ENCODE measurements around the gene DEPDC4. TPM values are rescaled to one million over a fixed set of nuclear protein-coding genes. Genes with fewer than 3 reads are reported as not detected.

DEPDC4 gene
- total and polyA plus RNA-seq, 12 donors = 0.47 to 2.0 (median 0.77) TPM

- no peaks in the 10 kb centered on the region for H3K9me3 ChIP-seq
- H3K27me3 ChIP-seq = no peaks in the 10 kb centered on the region
- TF ChIP-seq, protein P1, sequence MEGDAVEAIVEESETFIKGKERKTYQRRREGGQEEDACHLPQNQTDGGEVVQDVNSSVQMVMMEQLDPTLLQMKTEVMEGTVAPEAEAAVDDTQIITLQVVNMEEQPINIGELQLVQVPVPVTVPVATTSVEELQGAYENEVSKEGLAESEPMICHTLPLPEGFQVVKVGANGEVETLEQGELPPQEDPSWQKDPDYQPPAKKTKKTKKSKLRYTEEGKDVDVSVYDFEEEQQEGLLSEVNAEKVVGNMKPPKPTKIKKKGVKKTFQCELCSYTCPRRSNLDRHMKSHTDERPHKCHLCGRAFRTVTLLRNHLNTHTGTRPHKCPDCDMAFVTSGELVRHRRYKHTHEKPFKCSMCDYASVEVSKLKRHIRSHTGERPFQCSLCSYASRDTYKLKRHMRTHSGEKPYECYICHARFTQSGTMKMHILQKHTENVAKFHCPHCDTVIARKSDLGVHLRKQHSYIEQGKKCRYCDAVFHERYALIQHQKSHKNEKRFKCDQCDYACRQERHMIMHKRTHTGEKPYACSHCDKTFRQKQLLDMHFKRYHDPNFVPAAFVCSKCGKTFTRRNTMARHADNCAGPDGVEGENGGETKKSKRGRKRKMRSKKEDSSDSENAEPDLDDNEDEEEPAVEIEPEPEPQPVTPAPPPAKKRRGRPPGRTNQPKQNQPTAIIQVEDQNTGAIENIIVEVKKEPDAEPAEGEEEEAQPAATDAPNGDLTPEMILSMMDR (IDR thresholded peaks at IDR 0.05) = no peak
- ATAC-seq (no peak), DNase-seq (no peak)
- peaks cover 0 to 100% (median 59%) of the 10 kb centered on the region in 9 donors for H3K36me3 ChIP-seq
- no peaks in the 10 kb centered on the region for H3K4me1 ChIP-seq
- no peak overlapping the region for H3K27ac ChIP-seq
- WGBS, 2 donors = 90 to 95% methylated on average over 2 of the region's 2 CpGs
- intact Hi-C loops (cut with DNase I) = no loop called here
- no peak overlapping the region for H3K4me3 ChIP-seq
Observed at GRCh38 chr12:100211698-100212097, 55.2 kb downstream of the DEPDC4 start.

DNA sequence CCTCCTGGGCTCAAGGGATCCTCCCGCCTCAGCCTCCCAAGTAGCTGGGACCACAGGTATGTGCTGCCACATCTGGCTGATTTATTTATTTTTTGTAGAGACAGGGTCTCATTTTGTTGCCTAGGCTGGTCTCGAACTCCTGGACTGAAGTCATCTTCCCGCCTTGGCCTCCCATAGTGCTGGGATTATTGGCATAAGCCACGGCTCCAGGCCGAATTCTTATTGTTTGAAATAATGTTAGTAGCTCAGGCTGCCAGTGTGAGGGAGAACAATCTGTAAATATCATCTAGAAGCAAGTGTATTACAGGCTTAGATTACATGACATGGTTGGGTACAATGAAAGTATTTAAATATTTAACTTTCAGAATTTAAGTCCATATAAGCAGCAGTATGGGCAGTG lies 58.0 kb downstream of the DEPDC4 start:
- Histone ChIP-seq H3K27ac (no peak overlapping the region), H3K4me1 (no peaks in the 10 kb centered on the region), H3K27me3 (no peaks in the 10 kb centered on the region), H3K36me3 (peaks cover 0 to 97% (median 69%) of the 10 kb centered on the region in 9 donors), H3K4me3 (no peak overlapping the region), H3K9me3 (no peaks in the 10 kb centered on the region)
- intact Hi-C loops (cut with DNase I) = loop anchor here in 1 of 10 donors (10.0 kb wide), 1 partner anchor 144 kb away; no protein-coding TSS in a partner anchor
- ATAC-seq = no peak
- 96% methylated on average over 5 of the region's 5 CpGs for WGBS, 2 donors
- DNase-seq = no peak
- TF ChIP-seq, protein P1 (IDR thresholded peaks at IDR 0.05) = no peak

DNA sequence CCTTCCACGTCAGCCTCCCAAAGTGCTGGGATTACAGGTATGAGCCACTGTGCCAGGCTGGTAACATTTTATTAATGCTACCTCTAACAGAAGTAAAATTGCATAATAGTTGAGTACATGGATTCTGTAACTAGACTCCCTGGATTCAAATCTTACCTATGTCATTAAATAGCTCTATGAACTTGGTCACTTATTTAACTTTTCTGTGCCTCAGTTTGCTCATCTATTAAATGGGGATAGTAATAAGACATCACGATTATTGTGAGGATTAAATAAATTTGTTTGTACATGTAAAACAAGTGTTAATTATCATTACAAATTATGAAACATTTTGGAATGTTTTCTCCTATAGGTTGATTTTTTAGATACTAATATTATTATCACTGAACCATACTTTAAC lies 59.6 kb downstream of the DEPDC4 start:
- Histone ChIP-seq H3K4me1 (peaks cover 0 to 9% (median under 1%) of the 10 kb centered on the region in 9 donors), H3K9me3 (no peaks in the 10 kb centered on the region), H3K36me3 (peaks cover 0 to 90% (median 58%) of the 10 kb centered on the region in 9 donors), H3K27ac (no peak overlapping the region), H3K27me3 (no peaks in the 10 kb centered on the region), H3K4me3 (no peak overlapping the region)
- ATAC-seq = no peak
- intact Hi-C loops (cut with DNase I) = loop anchor here in 1 of 10 donors (10.0 kb wide), 1 partner anchor 143 kb away; no protein-coding TSS in a partner anchor
- 95 to 97% methylated on average over 2 of the region's 2 CpGs for WGBS, 2 donors
- DNase-seq = no peak
- TF ChIP-seq, protein P1 (IDR thresholded peaks at IDR 0.05) = no peak

- DNase-seq (no peak), ATAC-seq (no peak)
- TF ChIP-seq, protein P1 (IDR thresholded peaks at IDR 0.05) = no peak
- Histone ChIP-seq H3K4me1 (peaks cover 0 to 31% (median 20%) of the 10 kb centered on the region in 9 donors), H3K9me3 (no peaks in the 10 kb centered on the region), H3K4me3 (peak overlapping the region in 9 of 10 donors; percentile 60 to 84 (median 76)), H3K27me3 (no peaks in the 10 kb centered on the region), H3K36me3 (peaks cover 0 to 35% (median 10%) of the 10 kb centered on the region in 9 donors), H3K27ac (peak overlapping the region in 1 of 10 donors; percentile 85)
- 86% methylated on average over 24 of the region's 24 CpGs for WGBS, 2 donors
- intact Hi-C loops (cut with DNase I) = loop anchor here in 7 of 10 donors (2.0 to 10.0 kb wide), 7 partner anchors 40 to 137 kb away; partner anchors contain the start of genes BLTP3B (in 4 of the 7), DEPDC4 (in 3 of the 7) and SCYL2 (in 3 of the 7)
Observed at GRCh38 chr12:100201604-100202423, 65.1 kb downstream of the DEPDC4 start.
